Ovary (tissue), 3 donors: Measurements from ENCODE around the gene CMTM7.

Experiments
- POLR2A ChIP-seq: fragments of 450-650 bp; IDR thresholded peaks from one replicate; pipeline ENCODE4 v1.6.1; 2017; ENCODE audit warnings: antibody characterized with exemption, mild to moderate bottlenecking, moderate library complexity
- TF ChIP-seq, protein P1 (sequence below), 3 donors: fragments of 450-650 bp in 2 of 3; fragments of 200-600 bp in 1 of 3; IDR thresholded peaks; one replicate each; pipeline versions ENCODE4 v1.5.1 to v1.8.0; 2016 to 2022; ENCODE audit warnings: antibody characterized with exemption in 3 of 3, mild to moderate bottlenecking in 1 of 3
- donor health status: DM: no; HTN: no; CAD: no.

DNA sequence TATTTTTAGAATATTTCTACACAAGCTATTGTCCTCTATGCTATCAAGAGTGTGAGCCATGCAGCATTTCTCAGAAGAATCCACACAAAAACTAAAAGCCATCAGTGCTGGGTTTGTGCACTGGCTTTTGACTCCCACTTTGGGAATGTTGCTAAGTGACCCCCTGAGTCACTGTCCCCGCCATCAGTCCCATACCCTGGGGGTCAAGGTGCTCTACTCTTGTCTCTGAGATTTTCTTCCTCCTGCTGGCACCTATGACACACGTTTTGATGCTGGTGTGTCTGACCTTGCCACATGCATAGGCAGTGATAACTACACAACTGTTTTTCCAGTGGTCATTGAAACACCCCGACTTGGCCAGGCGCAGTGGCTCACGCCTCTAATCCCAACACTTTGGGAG, 19.8 kb downstream of the CMTM7 start:
- TF ChIP-seq, protein P1, sequence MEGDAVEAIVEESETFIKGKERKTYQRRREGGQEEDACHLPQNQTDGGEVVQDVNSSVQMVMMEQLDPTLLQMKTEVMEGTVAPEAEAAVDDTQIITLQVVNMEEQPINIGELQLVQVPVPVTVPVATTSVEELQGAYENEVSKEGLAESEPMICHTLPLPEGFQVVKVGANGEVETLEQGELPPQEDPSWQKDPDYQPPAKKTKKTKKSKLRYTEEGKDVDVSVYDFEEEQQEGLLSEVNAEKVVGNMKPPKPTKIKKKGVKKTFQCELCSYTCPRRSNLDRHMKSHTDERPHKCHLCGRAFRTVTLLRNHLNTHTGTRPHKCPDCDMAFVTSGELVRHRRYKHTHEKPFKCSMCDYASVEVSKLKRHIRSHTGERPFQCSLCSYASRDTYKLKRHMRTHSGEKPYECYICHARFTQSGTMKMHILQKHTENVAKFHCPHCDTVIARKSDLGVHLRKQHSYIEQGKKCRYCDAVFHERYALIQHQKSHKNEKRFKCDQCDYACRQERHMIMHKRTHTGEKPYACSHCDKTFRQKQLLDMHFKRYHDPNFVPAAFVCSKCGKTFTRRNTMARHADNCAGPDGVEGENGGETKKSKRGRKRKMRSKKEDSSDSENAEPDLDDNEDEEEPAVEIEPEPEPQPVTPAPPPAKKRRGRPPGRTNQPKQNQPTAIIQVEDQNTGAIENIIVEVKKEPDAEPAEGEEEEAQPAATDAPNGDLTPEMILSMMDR (IDR thresholded peaks at IDR 0.05): no peak
- no peak for TF ChIP-seq POLR2A
